ENCODE results near the gene PRDM8. TPM values are rescaled to one million over a fixed set of nuclear protein-coding genes. Genes with fewer than 3 reads are reported as not detected.
"Not testable (repeated sequence)": the region's sequence is repeated elsewhere in the genome, so short reads cannot be mapped to it uniquely, and the experiment has no call there.

PRDM8 gene
- total and polyA plus RNA-seq, 5 donors, result 0.63 to 1.3 (median 0.75) TPM

DNA sequence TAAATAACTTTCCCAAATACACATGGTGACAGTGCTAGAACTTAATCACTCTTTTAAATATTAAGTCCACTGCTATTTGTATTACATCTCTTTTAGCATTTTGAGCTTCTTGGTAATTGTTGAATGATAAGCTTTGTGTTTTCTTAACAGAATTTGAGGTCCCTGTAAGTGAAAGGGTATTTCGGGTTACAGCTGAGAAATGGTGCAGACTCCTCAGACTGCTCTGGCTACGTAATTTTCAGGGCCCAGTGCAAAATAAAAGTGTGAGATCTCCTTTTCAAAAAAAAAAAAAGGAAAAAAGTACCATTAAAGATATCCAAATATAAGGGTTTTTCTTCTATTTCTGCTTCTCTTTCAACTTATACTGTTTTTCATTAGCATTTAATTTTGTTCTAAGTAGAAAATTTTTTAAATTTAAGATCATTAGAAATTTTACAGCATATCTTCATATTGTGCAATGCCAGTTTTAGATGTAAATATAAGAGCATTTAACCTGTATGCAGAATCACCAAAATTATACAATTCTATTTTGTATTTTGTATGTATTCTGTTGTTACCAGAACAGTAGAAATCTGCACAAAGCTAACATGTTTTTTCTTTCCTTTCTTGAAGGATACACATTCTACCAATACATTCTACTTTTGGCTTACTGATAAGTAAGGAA is 35.5 kb downstream of the PRDM8 start:
- no peaks in the 10 kb centered on the region for H3K9me3 ChIP-seq (ENCODE audit: control insufficient read depth, low read length)
- 93% methylated on average over 2 of the region's 2 CpGs for WGBS
- intact Hi-C loops (cut with DNase I), result no loop called here
- no peaks in the 10 kb centered on the region for H3K4me1 ChIP-seq (ENCODE audit: control insufficient read depth, insufficient read depth, low read length)
- H3K27ac ChIP-seq (ENCODE audit: low read length), result no peak overlapping the region
- no peak overlapping the region for H3K4me3 ChIP-seq (ENCODE audit: low read length)
- no peak for DNase-seq
- no peaks in the 10 kb centered on the region for H3K27me3 ChIP-seq (ENCODE audit: control insufficient read depth, insufficient read depth)
- ATAC-seq, result no peak

DNA sequence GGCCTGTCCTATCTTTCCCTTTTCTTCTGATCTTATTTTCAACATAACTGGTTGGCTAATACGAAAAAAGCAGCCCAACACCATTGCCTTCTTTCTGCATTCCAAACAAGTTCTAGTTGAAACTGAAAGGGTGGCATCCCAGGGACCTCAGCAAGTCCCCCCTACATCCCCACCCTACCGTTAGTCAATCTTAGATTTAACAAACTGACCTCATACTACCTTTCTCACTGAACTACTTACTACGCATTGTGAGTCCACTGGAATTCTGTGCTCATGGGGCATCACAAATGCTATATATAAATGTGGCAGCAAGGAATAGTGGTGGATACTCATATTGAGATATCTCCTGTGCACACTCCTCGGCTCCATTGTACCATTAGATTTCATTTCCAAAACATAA is 36.1 kb downstream of the PRDM8 start:
- intact Hi-C loops (cut with DNase I), result no loop called here
- H3K27me3 ChIP-seq (ENCODE audit: control insufficient read depth, insufficient read depth), result no peaks in the 10 kb centered on the region
- whole genome bisulfite sequencing, result 72% methylated on average over 4 of the region's 4 CpGs
- H3K4me1 ChIP-seq (ENCODE audit: control insufficient read depth, insufficient read depth, low read length), result no peaks in the 10 kb centered on the region
- H3K9me3 ChIP-seq (ENCODE audit: control insufficient read depth, low read length), result no peaks in the 10 kb centered on the region
- H3K27ac ChIP-seq (ENCODE audit: low read length), result no peak overlapping the region
- H3K4me3 ChIP-seq (ENCODE audit: low read length), result no peak overlapping the region
- ATAC-seq (no peak), DNase-seq (no peak)

DNA sequence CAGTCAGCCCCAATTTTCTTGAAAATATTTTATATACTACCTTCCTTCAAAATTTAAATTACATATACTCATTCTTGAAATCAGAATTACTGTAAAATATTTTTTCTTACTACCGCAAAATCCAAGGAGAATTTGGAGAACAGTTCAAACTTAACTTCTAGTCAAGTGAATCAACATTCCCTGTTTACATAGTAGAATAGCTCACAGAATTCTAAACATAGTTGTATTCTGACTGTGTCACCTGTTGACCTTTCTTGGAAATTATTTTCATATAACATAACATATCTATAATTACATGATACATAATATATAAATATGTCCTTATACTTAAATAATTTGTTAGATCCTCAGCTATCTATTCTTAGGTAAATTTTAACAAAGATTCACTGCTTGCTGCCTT is 38.1 kb downstream of the PRDM8 start:
- no peak for ATAC-seq
- 94% methylated on average over 1 of the region's 1 CpG for WGBS
- no peak for DNase-seq
- no peak overlapping the region for H3K4me3 ChIP-seq (ENCODE audit: low read length)
- H3K27ac ChIP-seq (ENCODE audit: low read length), result no peak overlapping the region
- intact Hi-C loops (cut with DNase I), result no loop called here
- no peaks in the 10 kb centered on the region for H3K4me1 ChIP-seq (ENCODE audit: control insufficient read depth, insufficient read depth, low read length)
- no peaks in the 10 kb centered on the region for H3K9me3 ChIP-seq (ENCODE audit: control insufficient read depth, low read length)
- H3K27me3 ChIP-seq (ENCODE audit: control insufficient read depth, insufficient read depth), result no peaks in the 10 kb centered on the region

DNA sequence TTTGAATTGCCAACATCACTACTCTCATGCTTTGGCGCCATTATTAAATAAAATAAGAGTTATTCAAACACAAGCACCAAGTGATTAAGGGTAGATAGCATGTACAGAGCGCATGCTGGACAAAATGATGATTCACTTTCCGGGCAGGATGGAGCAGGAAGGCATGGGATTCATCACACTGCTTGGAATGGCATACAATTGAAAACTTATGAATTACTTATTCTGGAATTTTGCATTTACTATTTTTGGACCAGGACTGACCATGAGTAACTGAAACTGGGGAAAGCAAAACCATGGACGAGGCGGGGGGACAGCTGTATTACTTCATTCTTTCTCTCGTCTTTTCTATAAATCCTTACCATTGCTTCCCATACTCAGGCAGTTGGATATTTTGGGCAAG is 40.7 kb downstream of the PRDM8 start:
- 74% methylated on average over 6 of the region's 6 CpGs for WGBS
- Histone ChIP-seq H3K27ac (ENCODE audit: low read length) (no peak overlapping the region), H3K9me3 (ENCODE audit: control insufficient read depth, low read length) (no peaks in the 10 kb centered on the region), H3K4me1 (ENCODE audit: control insufficient read depth, insufficient read depth, low read length) (no peaks in the 10 kb centered on the region), H3K27me3 (ENCODE audit: control insufficient read depth, insufficient read depth) (no peaks in the 10 kb centered on the region), H3K4me3 (ENCODE audit: low read length) (no peak overlapping the region)
- ATAC-seq, result no peak
- no peak for DNase-seq
- intact Hi-C loops (cut with DNase I), result no loop called here

GRCh38 chr4:80239480-80240150 is 42.3 kb downstream of the PRDM8 start:
- H3K4me1 ChIP-seq (ENCODE audit: control insufficient read depth, insufficient read depth, low read length), result no peaks in the 10 kb centered on the region
- no peak overlapping the region for H3K27ac ChIP-seq (ENCODE audit: low read length)
- H3K4me3 ChIP-seq (ENCODE audit: low read length), result no peak overlapping the region
- DNase-seq, result no peak
- ATAC-seq, result no peak
- intact Hi-C loops (cut with DNase I), result no loop called here
- 82% methylated on average over 3 of the region's 3 CpGs for WGBS
- no peaks in the 10 kb centered on the region for H3K27me3 ChIP-seq (ENCODE audit: control insufficient read depth, insufficient read depth)
- no peaks in the 10 kb centered on the region for H3K9me3 ChIP-seq (ENCODE audit: control insufficient read depth, low read length)

- intact Hi-C loops (cut with DNase I), result no loop called here
- no peak overlapping the region for H3K27ac ChIP-seq (ENCODE audit: low read length)
- H3K27me3 ChIP-seq (ENCODE audit: control insufficient read depth, insufficient read depth), result no peaks in the 10 kb centered on the region
- ATAC-seq (no peak), DNase-seq (no peak)
- H3K9me3 ChIP-seq (ENCODE audit: control insufficient read depth, low read length), result no peaks in the 10 kb centered on the region
- no peak overlapping the region for H3K4me3 ChIP-seq (ENCODE audit: low read length)
- no peaks in the 10 kb centered on the region for H3K4me1 ChIP-seq (ENCODE audit: control insufficient read depth, insufficient read depth, low read length)
Measured at GRCh38 chr4:80240976-80241375, 43.7 kb downstream of the PRDM8 start.

DNA sequence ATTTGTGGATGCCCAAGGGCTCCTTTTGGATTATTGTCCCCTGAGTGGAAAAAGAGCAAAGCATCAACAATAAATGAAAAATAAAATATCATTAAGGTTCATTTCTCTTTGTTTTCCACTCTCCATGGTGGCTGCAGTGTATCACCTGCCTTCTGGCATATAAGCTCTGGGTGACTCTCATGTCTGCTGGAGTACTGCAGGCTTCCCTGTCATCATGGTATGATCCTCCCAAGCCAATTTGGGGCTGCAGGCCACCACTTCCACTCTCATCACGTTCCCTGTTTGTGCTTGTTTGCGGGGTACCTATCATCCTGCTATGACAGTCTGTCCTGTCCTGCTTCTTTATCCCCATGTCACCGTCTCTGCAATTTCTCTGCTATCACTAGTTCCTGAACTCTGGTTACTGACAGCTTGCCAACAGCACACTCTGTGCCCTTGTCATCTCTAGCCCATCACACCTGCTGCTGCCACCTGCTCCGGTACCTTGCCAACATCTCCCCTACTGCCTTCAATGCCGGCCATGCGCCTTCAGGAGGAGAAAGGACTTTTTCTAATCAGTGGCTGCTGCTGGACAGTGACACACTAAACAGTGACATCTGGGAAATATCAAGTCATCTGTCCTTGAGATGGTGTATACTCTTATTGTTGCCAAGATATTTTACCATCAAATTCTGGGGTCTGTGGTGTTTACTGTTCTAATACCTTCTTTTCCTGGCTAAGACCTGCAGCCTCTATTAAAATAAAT is 46.1 kb downstream of the PRDM8 start:
- no peaks in the 10 kb centered on the region for H3K4me1 ChIP-seq (ENCODE audit: control insufficient read depth, insufficient read depth, low read length)
- ATAC-seq (no peak), DNase-seq (no peak)
- no peaks in the 10 kb centered on the region for H3K9me3 ChIP-seq (ENCODE audit: control insufficient read depth, low read length)
- H3K27ac ChIP-seq (ENCODE audit: low read length), result no peak overlapping the region
- H3K4me3 ChIP-seq (ENCODE audit: low read length), result no peak overlapping the region
- 38% methylated on average over 6 of the region's 6 CpGs for WGBS
- intact Hi-C loops (cut with DNase I), result no loop called here
- no peaks in the 10 kb centered on the region for H3K27me3 ChIP-seq (ENCODE audit: control insufficient read depth, insufficient read depth)

GRCh38 chr4:80247484-80247883 is 50.2 kb downstream of the PRDM8 start:
- H3K9me3 ChIP-seq (ENCODE audit: control insufficient read depth, low read length); ATAC-seq; H3K27me3 ChIP-seq (ENCODE audit: control insufficient read depth, insufficient read depth); H3K27ac ChIP-seq (ENCODE audit: low read length); H3K4me3 ChIP-seq (ENCODE audit: low read length); H3K4me1 ChIP-seq (ENCODE audit: control insufficient read depth, insufficient read depth, low read length); DNase-seq; intact Hi-C loops (cut with DNase I): not testable (repeated sequence)
- WGBS, result 97% methylated on average over 1 of the region's 1 CpG

GRCh38 chr4:80249144-80249543 is 51.8 kb downstream of the PRDM8 start:
- Histone ChIP-seq H3K4me1 (ENCODE audit: control insufficient read depth, insufficient read depth, low read length) (no peaks in the 10 kb centered on the region), H3K4me3 (ENCODE audit: low read length) (no peak overlapping the region), H3K27me3 (ENCODE audit: control insufficient read depth, insufficient read depth) (no peaks in the 10 kb centered on the region), H3K9me3 (ENCODE audit: control insufficient read depth, low read length) (no peaks in the 10 kb centered on the region), H3K27ac (ENCODE audit: low read length) (no peak overlapping the region)
- intact Hi-C loops (cut with DNase I), result no loop called here
- WGBS, result 44% methylated on average over 1 of the region's 1 CpG
- ATAC-seq, result no peak
- DNase-seq, result no peak

GRCh38 chr4:80252427-80252826 is 55.1 kb downstream of the PRDM8 start:
- Histone ChIP-seq H3K27ac (ENCODE audit: low read length) (no peak overlapping the region), H3K9me3 (ENCODE audit: control insufficient read depth, low read length) (no peaks in the 10 kb centered on the region), H3K27me3 (ENCODE audit: control insufficient read depth, insufficient read depth) (peaks cover 2% of the 10 kb centered on the region), H3K4me3 (ENCODE audit: low read length) (no peak overlapping the region), H3K4me1 (ENCODE audit: control insufficient read depth, insufficient read depth, low read length) (no peaks in the 10 kb centered on the region)
- intact Hi-C loops (cut with DNase I), result no loop called here
- ATAC-seq (no peak), DNase-seq (no peak)

DNA sequence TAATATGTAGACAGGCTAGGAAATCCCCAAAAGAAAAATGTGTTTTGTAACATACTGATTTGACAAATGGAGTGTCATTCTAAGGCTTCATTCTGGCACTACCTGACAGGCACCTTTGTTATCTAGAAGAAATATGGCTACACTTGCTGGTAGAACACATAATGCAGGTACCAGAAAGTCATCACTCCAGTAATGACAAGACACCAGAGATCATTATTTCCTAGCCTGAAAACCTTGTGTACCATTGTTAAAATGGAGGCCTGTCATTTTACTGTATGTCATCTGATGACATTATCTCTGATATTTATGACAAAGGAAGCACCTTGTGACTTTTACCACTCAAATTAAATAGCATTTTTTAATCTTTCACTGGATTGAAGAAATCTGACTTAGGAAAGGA is 55.6 kb downstream of the PRDM8 start:
- no peak for ATAC-seq
- no peak for DNase-seq
- intact Hi-C loops (cut with DNase I), result no loop called here

More for the DNA sequence above, 55.6 kb downstream of the PRDM8 start:
- H3K4me1 ChIP-seq (ENCODE audit: control insufficient read depth, insufficient read depth, low read length), result no peaks in the 10 kb centered on the region
- H3K27ac ChIP-seq (ENCODE audit: low read length), result no peak overlapping the region
- H3K9me3 ChIP-seq (ENCODE audit: control insufficient read depth, low read length), result no peaks in the 10 kb centered on the region
- H3K4me3 ChIP-seq (ENCODE audit: low read length), result no peak overlapping the region
- peaks cover 2% of the 10 kb centered on the region for H3K27me3 ChIP-seq (ENCODE audit: control insufficient read depth, insufficient read depth)

All from right cardiac atrium (tissue), 5 donors.